ENCODE data around the gene SPART.

The SPART gene, protein sequence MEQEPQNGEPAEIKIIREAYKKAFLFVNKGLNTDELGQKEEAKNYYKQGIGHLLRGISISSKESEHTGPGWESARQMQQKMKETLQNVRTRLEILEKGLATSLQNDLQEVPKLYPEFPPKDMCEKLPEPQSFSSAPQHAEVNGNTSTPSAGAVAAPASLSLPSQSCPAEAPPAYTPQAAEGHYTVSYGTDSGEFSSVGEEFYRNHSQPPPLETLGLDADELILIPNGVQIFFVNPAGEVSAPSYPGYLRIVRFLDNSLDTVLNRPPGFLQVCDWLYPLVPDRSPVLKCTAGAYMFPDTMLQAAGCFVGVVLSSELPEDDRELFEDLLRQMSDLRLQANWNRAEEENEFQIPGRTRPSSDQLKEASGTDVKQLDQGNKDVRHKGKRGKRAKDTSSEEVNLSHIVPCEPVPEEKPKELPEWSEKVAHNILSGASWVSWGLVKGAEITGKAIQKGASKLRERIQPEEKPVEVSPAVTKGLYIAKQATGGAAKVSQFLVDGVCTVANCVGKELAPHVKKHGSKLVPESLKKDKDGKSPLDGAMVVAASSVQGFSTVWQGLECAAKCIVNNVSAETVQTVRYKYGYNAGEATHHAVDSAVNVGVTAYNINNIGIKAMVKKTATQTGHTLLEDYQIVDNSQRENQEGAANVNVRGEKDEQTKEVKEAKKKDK
- 90.0 to 184 (median 142) reads per million in 18 experiments for total RNA-seq

DNA sequence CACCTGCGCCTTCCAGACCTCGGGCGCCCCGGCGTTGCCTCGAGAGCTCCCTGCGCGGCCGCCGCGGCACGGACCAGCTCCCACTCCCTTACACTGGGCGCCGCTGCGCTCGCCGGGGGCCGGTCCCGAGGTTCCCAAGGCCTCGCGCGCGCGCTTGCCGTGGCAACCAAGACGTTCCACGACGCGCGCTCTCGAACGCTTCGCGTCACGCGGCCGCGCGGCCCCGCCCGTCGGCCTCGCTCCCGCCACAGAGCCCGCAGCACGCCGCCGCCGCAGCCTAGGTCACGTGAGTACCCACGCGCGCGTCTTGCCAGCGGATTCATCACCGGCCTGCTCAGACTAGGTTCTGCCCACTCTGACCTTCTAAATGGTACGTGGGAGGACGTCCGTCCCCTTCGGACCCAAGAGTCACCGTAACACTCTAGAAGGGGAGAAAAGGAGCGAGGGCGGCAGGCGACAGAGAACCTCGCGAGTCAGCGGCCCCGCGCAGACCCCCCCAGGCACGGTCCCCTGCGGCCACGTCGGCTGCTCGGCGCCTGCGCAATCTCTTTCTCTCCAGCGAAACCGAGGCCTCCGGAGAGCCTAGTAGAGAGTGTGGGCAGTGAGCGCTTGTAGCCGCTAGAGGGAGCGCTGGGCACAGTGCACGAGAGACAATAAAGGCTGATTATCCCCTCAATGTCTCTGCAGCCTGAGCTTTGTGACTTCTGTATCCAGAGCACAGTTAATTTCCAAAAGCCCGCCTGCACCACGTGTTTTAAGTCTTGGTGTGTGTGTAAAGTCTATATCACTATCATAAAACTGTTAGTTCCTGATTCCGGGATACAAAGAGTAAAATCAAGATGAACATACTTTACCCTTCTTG lies at the start of gene SPART:
TSS of gene SPART (minus strand) at position 173 of the 862 bp plus-strand sequence. CDS start 10,564 bp downstream, outside the sequence.
- peak; percentile 96 to 98 for DNase-seq

DNA sequence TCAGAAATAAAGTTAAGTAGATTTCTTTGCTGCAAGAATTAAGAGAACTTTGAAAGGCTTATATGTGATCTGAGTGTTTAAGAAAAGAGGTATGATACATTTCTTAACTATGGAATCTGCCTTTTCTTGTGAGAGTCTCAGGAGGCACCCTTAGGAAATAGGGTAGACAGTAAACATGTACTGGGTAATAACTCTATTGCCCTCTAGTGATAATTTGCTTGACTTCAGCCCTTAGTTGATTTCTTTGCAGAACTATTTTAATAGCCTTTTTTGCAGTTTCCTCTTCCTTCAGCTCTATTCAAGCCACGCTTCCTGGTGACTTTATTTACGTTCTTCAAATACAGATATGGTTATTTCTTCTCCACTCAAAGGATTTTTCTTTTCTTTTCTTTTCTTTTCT lies 49.1 kb upstream of the SPART start:
- peak; percentile 52 to 69 for DNase-seq

DNA sequence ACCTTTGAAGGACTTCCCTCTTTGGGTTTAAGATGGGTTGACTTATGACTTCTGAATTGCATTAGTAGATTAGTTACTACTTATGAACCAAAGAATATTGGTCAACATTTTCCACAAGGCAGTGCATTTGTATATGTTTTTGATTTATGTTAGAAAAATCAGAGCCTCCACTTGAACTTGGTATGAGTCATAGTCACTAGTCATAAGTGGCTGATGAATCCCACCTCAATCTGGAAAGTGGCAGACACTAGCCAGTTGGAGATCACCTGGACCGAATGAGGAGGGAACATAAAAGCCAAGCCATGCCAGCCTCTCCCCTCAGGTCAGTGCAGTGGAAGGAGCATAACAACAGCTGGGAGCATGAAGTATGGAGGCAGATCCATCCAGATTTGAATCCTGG lies 39.3 kb upstream of the SPART start:
- DNase-seq = peak in 1 of 2 donors; percentile 10

DNA sequence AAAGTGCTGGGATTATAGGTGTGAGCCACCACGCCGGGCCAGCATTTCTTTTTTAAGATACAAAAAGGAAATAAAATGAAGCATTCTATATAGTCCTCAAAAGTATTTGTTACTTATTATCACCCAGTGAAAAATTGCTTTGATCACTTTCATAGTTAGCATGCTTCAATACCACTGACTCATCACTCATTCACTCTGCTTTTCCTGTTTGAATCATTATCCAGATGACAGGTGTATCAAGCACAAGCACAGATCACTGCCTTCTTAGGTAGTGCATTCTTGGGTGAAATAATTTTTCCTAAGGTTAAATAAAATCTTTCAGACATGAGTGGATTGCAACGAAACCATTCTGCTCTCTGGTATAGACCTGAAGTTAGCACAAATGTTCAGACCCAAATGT lies 35.8 kb upstream of the SPART start:
- DNase-seq = no peak

DNA sequence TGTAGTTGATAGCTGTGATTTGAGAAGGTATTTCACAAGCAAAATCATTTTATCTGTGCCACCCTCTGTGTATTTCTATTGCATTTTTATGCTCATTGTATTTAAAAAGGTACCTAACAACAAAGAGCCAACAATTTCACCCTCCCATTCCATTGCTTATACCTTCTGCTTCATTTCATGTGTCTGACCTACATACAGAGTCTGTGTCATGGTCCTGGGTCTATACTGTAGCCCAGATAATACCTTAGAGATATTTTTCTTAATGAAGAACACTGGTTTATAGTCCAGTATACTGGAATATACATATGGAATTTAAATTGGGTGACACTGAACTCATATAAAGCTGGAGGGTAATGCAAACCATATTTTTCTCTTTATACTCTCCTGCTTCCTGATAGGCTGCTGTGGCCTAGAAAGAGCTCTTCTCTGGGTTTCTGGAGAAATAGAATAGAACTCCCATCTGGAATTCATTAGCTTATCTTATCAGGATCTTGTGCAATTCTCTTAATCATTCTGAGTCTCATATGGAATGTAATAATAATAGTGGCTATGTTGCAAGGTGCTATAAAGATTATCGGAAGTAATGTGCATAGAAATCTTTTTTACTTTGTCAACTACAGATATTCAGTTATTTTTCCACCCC lies 31.8 kb upstream of the SPART start:
- DNase-seq = no peak

DNA sequence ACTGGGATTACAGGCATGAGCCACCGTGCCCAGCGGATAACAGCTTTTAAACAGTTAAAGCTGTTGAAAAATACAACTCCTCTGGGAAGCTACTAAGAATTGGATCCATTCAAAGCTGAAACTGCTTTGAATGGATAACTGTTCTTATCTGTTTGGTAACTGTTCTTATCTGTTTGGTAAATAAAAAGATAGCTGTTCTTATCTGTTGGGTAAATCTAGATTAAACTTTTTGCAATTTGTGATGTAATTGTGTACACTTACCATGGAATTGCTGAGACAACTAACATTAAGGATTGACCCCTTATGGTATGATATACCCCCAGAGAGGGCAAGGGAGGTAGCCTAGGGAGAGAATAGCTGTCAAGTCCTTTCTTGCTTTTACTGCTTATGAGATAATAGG lies 27.9 kb upstream of the SPART start:
- DNase-seq = no peak

DNA sequence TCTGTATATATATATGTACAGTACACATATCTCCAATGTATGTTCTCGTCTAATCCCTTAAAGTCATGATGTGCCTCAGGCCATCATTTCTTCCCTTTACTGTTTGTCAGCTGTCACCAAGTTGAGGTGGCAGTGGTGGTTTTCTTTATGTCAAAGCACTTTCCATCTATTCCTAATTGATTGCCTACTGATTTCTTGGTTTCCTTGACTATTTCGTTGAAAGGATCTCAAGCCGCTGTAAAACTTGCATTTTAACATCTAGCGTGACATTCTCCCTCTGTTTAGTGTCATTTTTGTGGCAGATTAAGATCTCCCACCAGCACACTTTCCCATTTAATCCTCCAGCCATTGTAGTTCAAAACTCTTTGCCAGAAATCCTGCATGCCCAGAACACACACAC lies 25.0 kb upstream of the SPART start:
- DNase-seq = no peak

DNA sequence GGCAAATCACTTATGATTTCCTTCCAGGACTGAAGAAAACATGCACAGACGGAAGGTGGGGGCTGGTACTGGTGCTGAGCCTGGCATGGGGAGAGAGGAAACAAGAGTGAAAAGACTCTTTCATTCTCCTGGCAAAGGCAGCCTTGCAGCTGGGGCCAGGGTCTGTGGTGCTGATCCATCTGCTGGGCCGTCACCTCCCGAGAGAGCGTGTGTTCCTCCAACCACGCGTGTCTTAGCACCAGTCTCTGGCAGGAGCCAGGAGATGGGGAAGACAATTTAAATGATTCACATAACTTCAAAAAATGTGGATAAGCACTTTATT lies 23.9 kb upstream of the SPART start:
- no peak for DNase-seq

DNA sequence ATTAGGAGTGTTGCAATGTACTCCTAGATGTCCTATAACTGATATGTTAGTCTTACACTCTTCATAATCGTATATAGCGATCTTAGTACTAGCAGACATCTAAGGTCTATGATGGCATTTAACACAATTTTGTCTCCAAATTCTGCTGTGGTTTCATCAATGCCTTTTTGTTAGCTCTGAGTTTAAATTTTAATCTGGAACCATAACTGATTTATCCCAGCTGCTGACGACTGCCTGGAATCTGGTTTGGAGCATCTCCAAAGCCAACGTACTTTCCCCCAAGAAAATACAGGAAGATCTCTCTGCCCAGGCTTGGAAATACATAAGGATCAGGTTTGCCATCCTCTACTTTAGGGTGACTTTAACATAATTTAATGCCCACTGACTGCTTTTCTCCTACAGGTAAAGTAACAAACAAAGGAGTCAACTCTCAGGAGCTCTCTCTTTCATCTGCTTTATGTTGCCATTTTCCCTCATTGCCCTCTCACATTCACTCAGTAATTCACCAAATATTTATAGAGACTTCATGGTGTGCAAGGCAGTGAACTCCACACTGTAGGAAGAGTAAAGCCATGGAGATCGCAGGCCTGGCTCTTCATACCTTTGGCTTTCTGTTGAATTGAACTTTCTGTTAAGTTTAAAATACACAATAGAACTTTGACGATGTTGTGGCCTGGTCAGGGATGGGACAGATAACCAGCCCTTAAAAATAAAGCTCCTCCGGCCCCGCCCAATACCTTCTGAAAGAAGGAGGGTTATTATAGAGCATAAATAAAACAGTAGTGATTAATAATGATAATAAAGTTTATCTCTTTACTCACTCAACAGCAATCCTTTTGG lies 23.3 kb upstream of the SPART start:
- no peak for DNase-seq

DNA sequence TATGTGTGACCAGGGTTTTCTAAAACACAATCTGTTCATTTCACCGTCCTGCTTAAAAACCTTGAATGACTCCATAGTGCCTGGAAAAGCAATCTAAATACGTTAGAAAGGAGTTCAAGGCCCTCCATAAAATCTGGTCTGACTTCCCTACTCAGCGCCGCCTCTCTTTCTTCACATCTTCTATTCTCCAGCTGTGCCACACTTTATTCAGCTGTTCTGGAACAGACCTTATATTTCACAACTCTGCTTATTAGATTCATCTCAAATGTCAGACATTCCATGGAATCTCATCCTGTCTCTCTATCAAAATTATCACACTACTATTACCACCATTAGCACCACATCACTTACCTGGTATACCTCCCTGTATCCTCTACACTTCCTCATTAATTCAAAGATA lies 19.8 kb upstream of the SPART start:
- no peak for DNase-seq

DNA sequence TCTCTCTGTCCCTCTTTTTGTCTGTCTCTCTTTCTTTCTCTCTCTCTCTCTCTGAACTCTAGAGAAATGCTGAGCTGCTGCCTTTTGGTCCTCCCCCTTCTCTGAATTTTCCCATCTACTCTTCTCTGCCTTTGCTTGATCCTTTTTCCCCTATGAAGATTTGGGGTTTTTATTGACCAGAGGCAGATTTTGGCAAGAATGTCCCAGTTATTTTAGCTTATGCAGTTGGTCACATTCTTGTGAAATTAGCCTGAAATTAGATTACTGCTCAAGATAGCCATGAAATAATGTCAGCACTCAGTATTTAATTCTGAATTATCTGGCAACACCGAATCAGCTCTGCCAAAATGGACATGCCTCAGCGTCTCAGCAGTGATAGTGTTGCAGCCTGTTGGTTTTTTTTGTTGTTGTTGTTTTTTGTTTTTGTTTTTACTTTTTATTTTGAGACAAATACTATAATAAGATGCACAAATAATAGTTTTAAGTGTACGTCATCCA lies 17.2 kb upstream of the SPART start:
- no peak for DNase-seq

DNA sequence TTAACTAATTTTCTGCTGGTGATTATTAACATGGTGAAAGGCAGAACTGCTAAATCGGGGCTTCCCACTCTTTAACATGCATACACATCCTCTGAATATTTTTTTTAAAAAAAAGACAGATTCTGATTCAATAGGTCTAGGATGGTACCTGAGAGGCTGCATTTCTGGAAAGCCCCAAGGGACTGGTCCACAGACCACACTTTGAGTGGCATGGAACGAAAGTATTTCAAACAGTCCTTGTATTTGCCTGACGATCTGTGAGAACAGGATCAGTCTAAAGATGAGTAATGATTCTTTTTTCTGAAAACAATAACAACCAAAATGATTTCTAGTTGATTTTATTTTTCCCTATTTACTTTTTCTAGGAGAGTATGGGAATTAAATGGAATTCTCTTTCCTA lies 16.7 kb upstream of the SPART start:
- DNase-seq = no peak

DNA sequence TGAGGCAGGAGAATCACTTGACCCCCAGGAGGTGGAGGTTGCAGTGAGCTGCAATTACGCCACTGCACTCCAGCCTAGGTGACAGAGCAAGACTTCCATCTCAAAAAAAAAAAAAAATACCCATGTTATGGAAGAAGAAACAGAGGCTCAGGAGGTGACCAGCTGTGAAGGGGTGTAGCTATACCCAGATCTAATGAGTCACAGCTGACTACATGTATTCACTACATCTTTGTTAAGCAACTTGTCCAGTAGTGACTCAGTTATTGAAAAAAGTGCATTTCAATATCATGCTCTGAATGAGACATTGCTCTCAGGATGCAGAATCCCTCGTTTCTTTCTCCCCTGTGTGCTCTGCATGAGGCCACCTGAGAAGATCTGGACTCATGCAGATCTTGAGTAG lies 16.1 kb upstream of the SPART start:
- peak; percentile 3 to 10 for DNase-seq

DNA sequence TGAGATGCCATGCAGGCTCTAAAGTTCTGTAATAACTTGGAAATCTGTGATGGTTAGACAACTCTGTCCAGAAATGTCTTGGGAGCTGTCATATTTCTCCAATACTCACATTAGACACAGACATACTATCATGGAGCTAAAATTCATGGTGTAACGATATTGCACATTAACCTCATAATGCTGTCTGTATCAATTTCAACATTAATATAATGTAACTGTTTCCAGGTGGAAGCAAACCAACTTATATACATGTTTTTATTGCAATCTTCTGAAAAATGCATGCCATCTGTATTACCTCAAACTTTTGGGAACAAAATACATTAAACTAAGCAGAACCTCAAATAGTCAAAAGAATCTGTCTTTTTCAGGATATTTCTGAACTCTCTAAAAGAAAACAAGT lies 14.7 kb upstream of the SPART start:
- no peak for DNase-seq

DNA sequence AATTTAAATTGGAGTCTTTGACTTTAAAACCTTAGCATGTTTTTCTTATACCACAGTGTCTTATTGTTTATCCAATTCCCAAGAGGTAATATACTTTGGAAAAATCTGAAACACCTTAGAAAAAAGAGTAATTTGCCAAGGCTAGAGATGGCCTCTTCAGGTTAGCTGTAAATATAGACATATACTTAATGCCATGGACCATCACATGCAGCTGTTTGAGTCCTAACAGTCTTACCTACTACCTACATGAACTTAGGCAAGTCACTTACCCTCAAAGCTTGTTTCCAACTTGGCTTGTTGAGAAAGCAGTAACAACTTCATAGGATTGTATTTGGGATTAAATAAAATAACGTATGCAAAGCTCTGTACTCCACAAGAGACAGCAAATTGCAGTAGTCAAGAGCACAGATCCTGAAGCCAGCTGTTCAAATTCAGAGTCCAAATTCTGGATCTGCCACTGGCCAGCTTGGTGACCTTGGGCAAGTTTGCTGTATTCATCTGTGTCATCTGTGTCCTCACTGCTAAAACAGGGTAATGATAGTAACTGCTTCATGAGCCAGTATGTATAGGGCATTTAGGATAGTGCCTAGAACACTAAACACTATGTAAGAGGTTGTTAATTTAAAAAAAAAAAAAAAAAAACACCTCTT lies 13.2 kb upstream of the SPART start:
- DNase-seq = no peak

DNA sequence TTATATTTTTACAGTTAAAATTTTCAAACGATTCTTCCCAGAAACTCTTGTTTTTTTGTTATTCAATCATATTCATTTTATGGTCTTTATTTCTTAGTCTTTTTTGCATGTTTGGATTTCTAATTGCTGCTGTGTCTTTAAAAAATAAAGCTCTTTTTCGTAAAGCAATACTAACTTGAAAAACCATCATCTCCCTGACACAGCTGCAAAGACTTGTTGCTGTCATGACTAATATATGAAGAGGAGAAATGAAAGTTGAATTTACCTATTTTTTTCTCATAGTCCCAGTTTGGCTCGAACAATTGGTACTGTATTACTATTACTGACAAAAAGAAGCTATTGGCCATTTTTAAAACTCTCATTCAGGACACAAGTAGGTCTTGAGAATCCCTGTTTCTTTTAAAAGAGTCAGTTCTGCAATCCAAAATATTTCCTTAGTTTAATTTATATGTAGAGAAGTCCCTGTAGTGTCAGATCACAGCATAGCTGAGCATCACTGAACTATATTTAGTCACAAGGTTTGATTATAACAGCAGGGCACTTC lies 12.1 kb upstream of the SPART start:
- no peak for DNase-seq

DNA sequence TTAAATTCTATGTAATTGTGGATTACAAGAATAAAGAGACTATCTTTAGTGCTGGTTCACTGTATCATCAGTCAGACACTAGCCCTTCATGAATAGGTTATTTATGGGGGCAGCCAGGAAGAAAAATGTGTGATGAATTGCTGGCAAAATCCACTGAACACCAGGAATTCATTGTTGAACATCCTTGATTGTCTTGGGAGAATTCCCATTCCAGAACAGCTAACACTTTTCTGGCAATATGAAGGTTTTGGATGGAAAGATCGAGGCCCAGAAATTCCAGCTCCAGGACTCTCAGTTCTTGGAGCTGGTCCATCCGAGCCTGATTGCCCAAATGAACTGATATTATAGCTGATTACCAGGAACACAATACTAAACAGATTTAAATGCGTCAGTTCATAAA lies 11.5 kb upstream of the SPART start:
- no peak for DNase-seq

DNA sequence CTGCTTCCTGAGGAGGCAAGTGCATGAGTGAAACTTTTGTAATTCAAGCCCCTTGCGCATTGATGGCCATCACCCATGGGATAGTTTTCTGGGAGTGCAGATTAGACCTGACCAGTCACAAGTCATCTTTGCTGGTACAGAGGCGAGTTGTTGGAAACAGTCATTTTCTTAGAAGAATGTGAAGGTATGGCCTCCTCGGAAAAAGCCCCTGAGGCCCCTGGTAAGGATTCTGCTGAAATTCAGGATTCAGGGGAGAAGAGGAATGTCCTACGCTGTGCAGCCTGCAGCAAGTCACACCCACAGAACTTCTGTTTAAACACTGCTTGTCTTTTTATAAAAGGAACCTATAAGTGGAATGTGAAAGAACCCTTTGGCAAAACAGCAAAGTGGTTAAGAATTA lies 11.0 kb upstream of the SPART start:
- no peak for DNase-seq

DNA sequence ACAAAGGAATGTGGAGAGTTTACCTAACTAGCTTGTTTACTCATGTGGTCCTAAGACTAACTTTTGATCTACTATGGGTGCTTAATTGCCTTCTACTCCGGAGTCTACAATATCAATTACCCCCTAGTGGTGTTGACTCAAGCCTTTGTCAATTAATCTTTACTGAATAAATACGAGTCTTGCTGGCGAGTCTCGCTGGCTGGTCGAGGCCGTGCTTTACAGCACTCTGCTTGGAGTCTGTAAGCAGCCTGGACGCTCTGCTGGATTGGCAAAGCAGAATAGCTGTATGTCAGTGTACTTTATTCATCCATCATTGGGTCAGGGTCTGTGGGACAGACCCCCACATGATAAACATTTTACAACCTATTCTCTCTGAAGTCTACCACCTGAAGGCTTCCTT lies 9.9 kb upstream of the SPART start:
- no peak for DNase-seq

DNA sequence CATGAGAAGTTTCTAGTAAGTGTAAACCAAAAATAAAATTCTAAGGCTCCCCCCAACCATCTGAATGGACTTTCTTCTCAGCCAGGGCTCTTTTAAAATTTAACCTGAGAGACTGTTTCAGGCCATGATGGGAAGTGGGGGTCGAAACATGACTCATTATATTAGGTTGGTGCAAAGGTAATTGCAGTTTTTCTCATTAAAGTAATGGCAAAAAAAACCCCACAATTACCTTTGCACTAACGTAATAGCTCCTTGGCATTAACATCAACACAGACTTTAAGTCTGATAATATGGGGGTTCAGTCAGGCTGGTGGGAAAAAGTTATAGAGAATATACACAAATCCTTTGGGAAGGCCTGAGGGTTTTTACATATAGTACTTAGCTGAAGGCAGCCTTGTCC lies 9.4 kb upstream of the SPART start:
- no peak for DNase-seq

Data from inflammatory macrophage (primary cell).